ENCODE measurements around the gene ABHD2.
A peak's percentile ranks its signal among the peaks of the same experiment; 100 is the strongest.

DNA sequence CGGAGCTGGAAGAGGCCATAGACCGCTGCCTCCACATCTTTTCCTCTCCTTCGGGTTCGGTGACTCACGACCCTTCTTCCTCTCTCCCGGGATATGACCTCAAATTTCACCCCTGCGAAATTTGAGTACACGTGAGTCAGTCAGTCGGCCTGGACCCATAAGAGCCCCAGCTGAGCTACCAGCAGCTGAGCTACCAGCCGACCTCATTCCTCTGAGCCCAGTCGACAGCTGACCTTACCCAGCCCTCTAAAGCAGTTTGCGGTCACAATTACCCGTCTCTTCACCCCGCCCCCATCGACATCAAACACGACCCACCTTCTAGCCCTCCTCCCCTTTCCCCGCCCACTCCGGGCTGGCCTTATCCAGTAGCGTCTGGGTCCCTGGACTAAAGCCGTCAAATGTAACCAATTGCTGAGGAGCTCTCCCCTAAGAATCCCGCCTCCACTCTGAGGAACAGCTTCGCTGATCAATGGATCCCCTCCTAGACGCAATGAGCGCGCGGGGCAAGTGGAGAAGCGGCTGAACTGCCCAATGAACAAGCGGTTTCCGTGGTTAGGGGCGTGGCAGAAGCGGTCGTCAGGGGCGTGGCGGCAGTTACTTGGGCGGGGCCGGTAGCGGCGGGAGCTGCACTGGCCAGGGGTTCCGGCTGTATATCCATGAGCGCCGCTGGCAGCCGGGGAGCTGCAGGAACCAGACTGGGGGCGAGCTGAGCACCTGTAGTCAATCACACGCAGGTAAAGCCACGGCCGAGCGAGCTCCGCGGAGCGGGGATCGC is at the start of gene ABHD2:
- peak; percentile 86 to 90 for TF ChIP-seq POLR2A (IDR thresholded peaks at IDR 0.05)
- TF ChIP-seq, protein P1, sequence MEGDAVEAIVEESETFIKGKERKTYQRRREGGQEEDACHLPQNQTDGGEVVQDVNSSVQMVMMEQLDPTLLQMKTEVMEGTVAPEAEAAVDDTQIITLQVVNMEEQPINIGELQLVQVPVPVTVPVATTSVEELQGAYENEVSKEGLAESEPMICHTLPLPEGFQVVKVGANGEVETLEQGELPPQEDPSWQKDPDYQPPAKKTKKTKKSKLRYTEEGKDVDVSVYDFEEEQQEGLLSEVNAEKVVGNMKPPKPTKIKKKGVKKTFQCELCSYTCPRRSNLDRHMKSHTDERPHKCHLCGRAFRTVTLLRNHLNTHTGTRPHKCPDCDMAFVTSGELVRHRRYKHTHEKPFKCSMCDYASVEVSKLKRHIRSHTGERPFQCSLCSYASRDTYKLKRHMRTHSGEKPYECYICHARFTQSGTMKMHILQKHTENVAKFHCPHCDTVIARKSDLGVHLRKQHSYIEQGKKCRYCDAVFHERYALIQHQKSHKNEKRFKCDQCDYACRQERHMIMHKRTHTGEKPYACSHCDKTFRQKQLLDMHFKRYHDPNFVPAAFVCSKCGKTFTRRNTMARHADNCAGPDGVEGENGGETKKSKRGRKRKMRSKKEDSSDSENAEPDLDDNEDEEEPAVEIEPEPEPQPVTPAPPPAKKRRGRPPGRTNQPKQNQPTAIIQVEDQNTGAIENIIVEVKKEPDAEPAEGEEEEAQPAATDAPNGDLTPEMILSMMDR (IDR thresholded peaks at IDR 0.05): peak in 1 of 5 experiments; percentile 60

Measured in tibial nerve (tissue), 3 donors.